GM18507 (cell line): ENCODE results near the gene RANBP3L.
"Not testable (repeated sequence)": the region's sequence is repeated elsewhere in the genome, so short reads cannot be mapped to it uniquely, and the experiment has no call there.

Experiments used
- DNase-seq: peaks from one replicate; pipeline ENCODE4 v3.0.0; 2011; ENCODE audit warnings: low read depth; ENCODE audit not compliant: insufficient read length; ENCODE audit errors: extremely low spot score
- FAIRE-seq: peaks from 2 replicates; lab custom pipeline; 2011; peaks lifted over from hg19 to GRCh38; lab: Jason Lieb, UNC

RANBP3L gene

GRCh38 chr5:36298552-36298951, 3.1 kb downstream of the RANBP3L start:
- FAIRE-seq (no peak), DNase-seq (no peak)

GRCh38 chr5:36297653-36298052, 4.0 kb downstream of the RANBP3L start:
- no peak for FAIRE-seq
- no peak for DNase-seq

GRCh38 chr5:36285837-36286615, 15.7 kb downstream of the RANBP3L start:
- no peak for FAIRE-seq

GRCh38 chr5:36283775-36284174, 17.9 kb downstream of the RANBP3L start:
- not testable (repeated sequence) for FAIRE-seq

More at GRCh38 chr5:36285837-36286615, 15.7 kb downstream of the RANBP3L start:
- no peak for DNase-seq

GRCh38 chr5:36281626-36282025, 20.1 kb downstream of the RANBP3L start:
- FAIRE-seq (no peak), DNase-seq (no peak)

More at GRCh38 chr5:36283775-36284174, 17.9 kb downstream of the RANBP3L start:
- not testable (repeated sequence) for DNase-seq

- DNase-seq, result no peak
- FAIRE-seq, result no peak
Observed at GRCh38 chr5:36279054-36279698, 22.5 kb downstream of the RANBP3L start.

GRCh38 chr5:36277521-36278176, 24.1 kb downstream of the RANBP3L start:
- FAIRE-seq (no peak), DNase-seq (no peak)

GRCh38 chr5:36276864-36277263, 24.8 kb downstream of the RANBP3L start:
- DNase-seq (no peak), FAIRE-seq (no peak)

GRCh38 chr5:36273809-36274526, 27.7 kb downstream of the RANBP3L start:
- DNase-seq (no peak), FAIRE-seq (no peak)

GRCh38 chr5:36272136-36272690, 29.5 kb downstream of the RANBP3L start:
- FAIRE-seq, result no peak

GRCh38 chr5:36270876-36271575, 30.7 kb downstream of the RANBP3L start:
- DNase-seq (no peak), FAIRE-seq (no peak)

More at GRCh38 chr5:36272136-36272690, 29.5 kb downstream of the RANBP3L start:
- DNase-seq, result no peak

- FAIRE-seq (no peak), DNase-seq (no peak)
Observed at GRCh38 chr5:36270175-36270574, 31.5 kb downstream of the RANBP3L start.

- FAIRE-seq, result no peak
- DNase-seq, result no peak
Observed at GRCh38 chr5:36269478-36269877, 32.2 kb downstream of the RANBP3L start.

- DNase-seq, result no peak
- FAIRE-seq, result no peak
Observed at GRCh38 chr5:36267905-36268304, 33.8 kb downstream of the RANBP3L start.

GRCh38 chr5:36264202-36264760, 37.4 kb downstream of the RANBP3L start:
- FAIRE-seq (no peak), DNase-seq (no peak)

- FAIRE-seq, result no peak
Observed at GRCh38 chr5:36261186-36261585, 40.5 kb downstream of the RANBP3L start.

GRCh38 chr5:36253575-36253974, 48.1 kb downstream of the RANBP3L start:
- DNase-seq (no peak), FAIRE-seq (no peak)

More at GRCh38 chr5:36261186-36261585, 40.5 kb downstream of the RANBP3L start:
- DNase-seq, result no peak

GRCh38 chr5:36252722-36253365, 48.9 kb downstream of the RANBP3L start:
- no peak for FAIRE-seq
- no peak for DNase-seq
